GM04504 (cell line): Measurements from ENCODE around the gene KIF4B.
"Not testable (repeated sequence)": the region's sequence is repeated elsewhere in the genome, so short reads cannot be mapped to it uniquely, and the experiment has no call there.

Experiments used
- DNase-seq: peaks from one replicate; pipeline ENCODE4 v3.0.0-alpha.2; 2012; ENCODE audit warnings: low read depth

Gene KIF4B, protein sequence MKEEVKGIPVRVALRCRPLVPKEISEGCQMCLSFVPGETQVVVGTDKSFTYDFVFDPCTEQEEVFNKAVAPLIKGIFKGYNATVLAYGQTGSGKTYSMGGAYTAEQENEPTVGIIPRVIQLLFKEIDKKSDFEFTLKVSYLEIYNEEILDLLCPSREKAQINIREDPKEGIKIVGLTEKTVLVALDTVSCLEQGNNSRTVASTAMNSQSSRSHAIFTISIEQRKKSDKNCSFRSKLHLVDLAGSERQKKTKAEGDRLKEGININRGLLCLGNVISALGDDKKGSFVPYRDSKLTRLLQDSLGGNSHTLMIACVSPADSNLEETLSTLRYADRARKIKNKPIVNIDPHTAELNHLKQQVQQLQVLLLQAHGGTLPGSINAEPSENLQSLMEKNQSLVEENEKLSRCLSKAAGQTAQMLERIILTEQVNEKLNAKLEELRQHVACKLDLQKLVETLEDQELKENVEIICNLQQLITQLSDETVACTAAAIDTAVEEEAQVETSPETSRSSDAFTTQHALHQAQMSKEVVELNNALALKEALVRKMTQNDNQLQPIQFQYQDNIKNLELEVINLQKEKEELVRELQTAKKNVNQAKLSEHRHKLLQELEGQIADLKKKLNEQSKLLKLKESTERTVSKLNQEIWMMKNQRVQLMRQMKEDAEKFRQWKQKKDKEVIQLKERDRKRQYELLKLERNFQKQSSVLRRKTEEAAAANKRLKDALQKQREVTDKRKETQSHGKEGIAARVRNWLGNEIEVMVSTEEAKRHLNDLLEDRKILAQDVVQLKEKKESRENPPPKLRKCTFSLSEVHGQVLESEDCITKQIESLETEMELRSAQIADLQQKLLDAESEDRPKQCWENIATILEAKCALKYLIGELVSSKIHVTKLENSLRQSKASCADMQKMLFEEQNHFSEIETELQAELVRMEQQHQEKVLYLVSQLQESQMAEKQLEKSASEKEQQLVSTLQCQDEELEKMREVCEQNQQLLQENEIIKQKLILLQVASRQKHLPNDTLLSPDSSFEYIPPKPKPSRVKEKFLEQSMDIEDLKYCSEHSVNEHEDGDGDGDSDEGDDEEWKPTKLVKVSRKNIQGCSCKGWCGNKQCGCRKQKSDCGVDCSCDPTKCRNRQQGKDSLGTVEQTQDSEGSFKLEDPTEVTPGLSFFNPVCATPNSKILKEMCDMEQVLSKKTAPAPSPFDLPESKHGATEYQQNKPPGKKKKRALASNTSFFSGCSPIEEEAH

DNA sequence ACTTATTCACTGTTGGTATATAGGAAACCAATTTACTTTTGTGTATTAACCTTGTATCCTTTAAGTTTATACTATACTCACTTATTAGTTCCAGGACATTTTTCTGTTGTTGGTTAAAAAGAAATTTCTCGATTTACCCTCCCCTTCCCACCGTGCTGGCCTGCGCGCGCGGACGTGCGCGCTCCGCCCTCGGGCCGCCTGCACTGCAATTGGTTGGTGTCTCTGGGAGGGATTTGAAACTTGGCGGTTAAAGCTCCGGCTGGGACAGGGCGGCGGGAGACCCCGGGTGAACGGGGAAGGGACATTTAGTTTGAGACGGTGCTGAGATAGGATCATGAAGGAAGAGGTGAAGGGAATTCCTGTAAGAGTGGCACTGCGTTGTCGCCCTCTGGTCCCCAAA is at the start of gene KIF4B:
KIF4B (plus strand) TSS at position 230 of the 400 bp plus-strand sequence; CDS start at position 335, 105 bp downstream.
- DNase-seq, result no peak

GRCh38 chr5:154966081-154966841 is 47.3 kb upstream of the KIF4B start:
- no peak for DNase-seq

- no peak for DNase-seq
Measured at GRCh38 chr5:154966874-154967273, 46.7 kb upstream of the KIF4B start.

GRCh38 chr5:154967421-154968024 is 46.0 kb upstream of the KIF4B start:
- DNase-seq, result no peak

DNA sequence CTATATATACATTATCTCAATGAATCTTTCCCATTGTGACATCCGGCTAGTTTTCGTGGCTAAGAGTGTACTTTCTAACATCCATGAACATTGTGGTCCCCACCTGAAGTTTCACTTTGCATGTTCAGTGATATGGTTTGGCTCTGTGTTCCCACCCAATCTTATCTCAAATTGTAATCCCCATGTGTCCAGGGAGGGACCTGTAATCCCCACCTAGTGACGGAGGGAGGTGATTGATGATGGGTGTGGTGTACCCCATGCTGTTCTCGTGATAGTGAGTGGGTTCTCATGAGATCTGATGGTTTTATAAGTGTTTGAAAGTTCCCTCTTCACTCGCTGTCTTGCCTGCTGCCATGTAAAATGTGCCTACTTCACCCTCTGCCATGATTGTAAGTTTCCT is 44.6 kb upstream of the KIF4B start:
- DNase-seq, result no peak

DNA sequence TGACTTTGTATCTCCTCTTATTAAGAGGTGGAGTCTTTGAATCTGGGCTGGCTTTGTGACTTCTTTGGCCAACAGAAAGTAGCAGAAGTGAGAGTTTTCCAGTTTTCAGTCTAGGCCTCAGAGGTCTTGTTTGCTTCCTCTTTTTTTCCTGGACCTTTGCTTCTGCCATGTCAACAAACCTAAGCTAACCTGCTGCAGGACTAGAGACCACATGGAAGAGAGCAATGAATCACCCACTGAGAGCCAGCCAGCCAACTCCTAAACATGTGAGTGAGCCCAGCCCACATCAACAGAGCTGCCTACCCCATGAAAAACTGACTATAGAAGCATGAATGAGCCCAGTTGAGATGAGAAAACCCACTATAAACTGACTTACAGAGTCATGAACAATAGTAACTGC is 42.8 kb upstream of the KIF4B start:
- no peak for DNase-seq

DNA sequence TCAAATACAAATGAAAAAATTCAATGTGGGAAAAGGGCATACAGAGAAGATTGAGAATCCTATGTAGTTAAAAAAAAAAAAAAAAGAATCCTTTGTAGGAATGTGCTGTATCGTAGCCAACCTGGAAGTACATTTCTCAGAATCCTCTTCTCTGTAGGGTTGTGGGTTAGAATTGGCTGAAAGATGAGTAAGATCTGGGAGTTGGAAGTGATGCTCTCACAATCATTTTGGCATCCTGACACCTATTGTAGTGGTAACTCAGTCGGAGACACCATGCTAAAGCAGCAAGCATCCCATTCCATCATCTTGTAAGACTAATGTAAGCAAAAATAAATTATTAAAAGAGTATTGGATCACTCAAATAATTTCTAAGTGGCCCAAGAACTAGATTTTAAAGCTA is 42.1 kb upstream of the KIF4B start:
- no peak for DNase-seq

GRCh38 chr5:154972476-154973080 is 41.0 kb upstream of the KIF4B start:
- peak; percentile 10 for DNase-seq

DNA sequence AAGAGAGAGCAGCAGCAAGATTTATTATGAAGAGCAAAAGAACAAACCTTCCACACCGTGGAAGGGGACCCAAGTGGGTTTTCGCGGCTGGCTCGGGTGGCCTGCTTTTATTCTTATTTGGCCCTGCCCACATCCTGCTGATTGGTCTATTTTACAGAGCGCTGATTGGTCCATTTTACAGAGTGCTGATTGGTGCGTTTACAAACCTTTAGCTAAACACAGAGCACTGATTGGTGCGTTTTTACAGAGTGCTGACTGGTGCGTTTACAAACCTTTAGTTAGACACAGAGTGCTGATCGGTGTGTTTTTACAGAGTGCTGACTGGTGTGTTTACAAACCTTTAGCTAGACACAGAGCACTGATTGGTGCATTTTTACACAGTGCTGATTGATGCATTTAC is 37.5 kb upstream of the KIF4B start:
- not testable (repeated sequence) for DNase-seq

DNA sequence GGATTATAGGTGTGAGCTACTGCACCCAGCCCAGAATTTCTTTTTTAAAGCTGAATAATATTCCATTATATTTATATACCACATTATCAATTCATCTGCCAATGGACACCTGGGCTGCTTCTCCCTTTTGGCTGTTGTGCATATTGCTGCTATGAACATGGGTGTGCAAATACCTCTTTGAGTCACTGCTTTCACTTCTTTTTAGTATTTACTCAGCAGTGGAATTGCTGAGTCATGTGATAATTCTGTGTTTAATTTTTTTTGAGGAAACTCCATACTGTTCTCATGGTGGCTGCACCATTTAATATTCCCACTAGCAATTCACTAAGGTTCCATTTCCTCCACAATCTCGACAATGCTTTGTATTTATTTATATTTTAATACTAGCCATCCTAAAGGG is 36.1 kb upstream of the KIF4B start:
- DNase-seq, result no peak

- not testable (repeated sequence) for DNase-seq
Measured at GRCh38 chr5:154978294-154978693, 35.3 kb upstream of the KIF4B start.

- no peak for DNase-seq
Measured at GRCh38 chr5:154984946-154985516, 28.5 kb upstream of the KIF4B start.

GRCh38 chr5:154986151-154986550 is 27.4 kb upstream of the KIF4B start:
- no peak for DNase-seq

DNA sequence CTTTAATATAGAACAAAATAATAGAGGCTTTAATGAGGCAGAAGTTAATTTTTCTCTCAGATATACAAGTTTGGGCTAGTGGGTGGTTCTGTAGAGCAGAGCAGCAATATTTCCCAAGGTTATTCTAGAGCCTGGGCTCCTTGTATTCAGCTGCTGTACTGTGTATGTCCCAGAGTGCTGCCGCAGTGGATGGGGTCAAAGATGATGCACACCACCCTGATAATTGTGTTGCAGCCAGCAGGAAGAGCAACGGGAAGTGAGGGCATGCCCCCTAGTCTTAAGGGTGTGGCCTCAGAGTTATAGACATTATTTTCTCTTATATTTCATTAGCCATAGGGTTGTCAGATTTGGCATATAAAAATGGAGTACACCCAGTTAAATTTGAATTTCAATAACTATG is 23.9 kb upstream of the KIF4B start:
- no peak for DNase-seq

GRCh38 chr5:154993461-154993860 is 20.1 kb upstream of the KIF4B start:
- DNase-seq, result no peak

DNA sequence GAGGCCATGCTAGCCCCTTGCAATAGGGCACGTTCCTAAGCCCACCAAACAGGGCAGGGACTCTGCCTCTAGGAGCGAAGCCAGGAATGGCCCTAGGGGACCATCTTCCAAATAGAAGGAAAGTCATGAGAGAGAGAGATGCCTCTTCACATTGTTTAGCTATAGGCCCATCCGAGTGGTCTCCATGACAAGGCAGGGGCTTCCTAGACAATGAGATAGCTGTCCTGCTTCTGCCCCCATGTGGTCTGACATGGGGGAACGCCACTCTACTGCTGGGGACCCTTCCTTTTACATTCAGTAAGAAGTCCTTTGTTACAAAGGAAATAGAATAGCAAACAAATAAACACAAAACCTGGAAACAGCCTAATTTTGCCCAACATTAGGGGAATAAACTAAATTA is 17.9 kb upstream of the KIF4B start:
- DNase-seq, result no peak

DNA sequence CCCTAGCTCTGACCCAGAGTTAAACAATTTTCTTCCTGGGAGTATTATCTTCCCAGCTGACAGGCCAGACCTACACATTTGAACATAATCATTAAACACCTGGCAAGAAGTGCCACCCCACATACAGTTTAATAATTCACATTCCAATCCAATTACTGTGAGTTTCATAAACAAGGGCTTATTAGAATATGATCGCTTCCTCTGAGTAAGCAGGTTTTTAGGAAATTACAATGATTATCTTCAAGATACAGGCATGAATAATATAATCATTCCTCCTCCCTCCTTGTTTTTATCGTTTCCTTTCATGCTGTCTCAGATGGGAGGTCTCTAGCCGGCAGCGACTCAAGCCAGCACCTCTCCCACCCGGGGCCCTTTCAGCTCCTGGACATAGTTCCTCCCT is 15.8 kb upstream of the KIF4B start:
- no peak for DNase-seq

DNA sequence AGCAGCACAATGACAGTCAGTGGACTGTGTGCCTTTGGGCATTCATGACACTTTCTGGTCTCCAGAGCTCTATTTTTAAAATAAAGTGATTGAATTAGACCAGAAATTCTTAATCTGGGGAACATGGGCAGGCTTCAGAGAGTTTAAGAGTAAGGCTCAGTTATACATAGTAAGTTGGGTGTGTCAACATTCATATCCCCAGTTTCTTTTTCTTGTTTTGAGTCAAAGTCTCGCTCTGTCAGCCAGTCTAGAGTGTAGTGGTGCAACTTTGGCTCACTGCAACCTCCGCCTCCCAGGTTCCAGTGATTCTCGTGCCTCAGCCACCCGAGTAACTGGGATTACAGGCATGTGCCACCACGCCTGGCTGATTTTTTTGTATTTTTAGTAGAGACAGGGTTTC is 13.7 kb upstream of the KIF4B start:
- DNase-seq, result no peak

DNA sequence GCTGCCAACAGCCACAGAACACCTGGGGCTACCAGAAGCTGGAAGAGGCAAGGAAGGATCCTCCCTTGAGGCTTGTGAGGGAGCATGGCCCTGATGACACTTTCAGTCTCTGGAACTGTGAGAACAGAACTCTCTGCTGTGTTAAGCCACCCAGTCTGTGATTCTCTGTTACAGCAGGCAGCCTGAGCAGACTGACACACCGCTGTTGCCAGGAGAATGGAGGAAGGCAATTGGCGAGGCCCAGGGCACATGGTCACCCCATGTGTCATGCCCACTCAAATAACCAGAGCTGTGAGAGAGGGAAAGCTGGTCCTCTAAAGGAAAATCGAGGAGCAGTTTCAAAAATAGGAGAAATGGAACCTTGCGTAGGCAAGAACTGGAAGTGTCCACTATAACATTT is 12.0 kb upstream of the KIF4B start:
- DNase-seq, result no peak

DNA sequence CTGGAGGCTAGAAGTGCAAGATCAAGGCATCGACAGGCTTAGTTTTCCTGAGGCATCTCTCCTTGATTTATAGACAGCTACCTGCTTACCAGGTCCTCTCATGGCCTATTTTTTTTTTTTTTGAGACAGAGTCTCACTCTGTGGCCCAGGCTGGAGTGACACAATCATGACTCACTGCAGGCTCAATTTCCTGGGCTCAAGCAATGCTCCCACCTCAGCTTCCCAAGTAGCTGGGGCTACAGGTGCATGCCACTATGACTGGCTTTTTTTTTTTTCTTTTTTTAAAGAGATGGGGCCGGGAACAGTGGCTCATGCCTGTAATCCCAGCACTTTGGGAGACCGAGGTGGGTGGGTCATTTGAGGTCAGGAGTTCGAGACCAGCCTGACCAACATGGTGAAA is 10.8 kb upstream of the KIF4B start:
- not testable (repeated sequence) for DNase-seq
